Subcutaneous abdominal adipose tissue (tissue), 5 donors: ENCODE data around the gene RASGRP4.
A peak's percentile ranks its signal among the peaks of the same experiment; 100 is the strongest.
"Not testable (repeated sequence)": the region's sequence is repeated elsewhere in the genome, so short reads cannot be mapped to it uniquely, and the experiment has no call there.

Source experiments
- H3K27ac ChIP-seq: one replicate; pipeline ENCODE4 v1.7.0; 2013; ENCODE audit warnings: low read depth, mild to moderate bottlenecking, inconsistent platforms, low read length, moderate library complexity
- H3K27me3 ChIP-seq, 5 donors: one replicate each; pipeline ENCODE4 v1.7.0; 2013; ENCODE audit warnings: low read length in 5 of 5, inconsistent platforms in 1 of 5; ENCODE audit not compliant: control insufficient read depth in 5 of 5, insufficient read depth in 4 of 5
- H3K36me3 ChIP-seq, 5 donors: one replicate each; pipeline ENCODE4 v1.7.0; 2013; ENCODE audit warnings: low read length in 5 of 5; ENCODE audit not compliant: control insufficient read depth in 5 of 5, insufficient read depth in 5 of 5
- H3K4me1 ChIP-seq, 5 donors: one replicate each; pipeline ENCODE4 v1.7.0; 2013; ENCODE audit warnings: low read length in 5 of 5, mild to moderate bottlenecking in 3 of 5, moderate library complexity in 1 of 5; ENCODE audit not compliant: control insufficient read depth in 5 of 5, insufficient read depth in 5 of 5
- H3K4me3 ChIP-seq, 5 donors: one replicate each; pipeline ENCODE4 v1.7.0; 2013; ENCODE audit warnings: low read length in 5 of 5, low read depth in 1 of 5
- H3K9ac ChIP-seq, 5 donors: one replicate each; pipeline ENCODE4 v1.7.0; 2013; ENCODE audit warnings: low read length in 5 of 5, mild to moderate bottlenecking in 4 of 5, moderate library complexity in 3 of 5
- H3K9me3 ChIP-seq, 5 donors: one replicate each; pipeline ENCODE4 v1.7.0; 2013; ENCODE audit warnings: low read length in 5 of 5; ENCODE audit not compliant: control insufficient read depth in 5 of 5
- donor health status: healthy.
- donor health status: healthy.
- donor health status: healthy.
- donor health status: healthy.
- donor health status: healthy.

RASGRP4 gene

DNA sequence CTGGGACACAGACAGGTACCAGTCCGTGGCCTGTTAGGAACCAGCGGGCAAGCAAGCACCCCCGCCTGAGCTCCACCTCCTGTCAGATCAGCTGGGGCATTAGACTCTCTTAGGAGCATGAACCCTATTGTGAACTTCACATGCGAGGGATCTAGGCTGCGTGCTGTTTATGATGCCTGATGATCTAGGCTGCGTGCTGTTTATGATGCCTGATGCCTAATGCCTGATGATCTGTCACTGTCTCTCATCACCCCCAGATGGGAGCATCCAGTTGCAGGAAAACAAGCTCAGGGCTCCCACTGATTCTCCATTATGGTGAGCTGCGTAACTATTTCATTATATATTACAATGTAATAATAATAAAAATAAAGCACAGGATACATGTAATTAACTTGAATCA lies 3.6 kb downstream of the RASGRP4 start:
- Histone ChIP-seq H3K9me3 (no peaks in the 10 kb centered on the region), H3K4me1 (peaks cover 2 to 15% (median 10%) of the 10 kb centered on the region in 5 donors), H3K36me3 (peaks cover 0 to 11% (median 0%) of the 10 kb centered on the region in 5 donors), H3K27ac (no peak overlapping the region), H3K9ac (no peak overlapping the region), H3K4me3 (no peak overlapping the region), H3K27me3 (peaks cover 10 to 32% (median 25%) of the 10 kb centered on the region in 5 donors)

DNA sequence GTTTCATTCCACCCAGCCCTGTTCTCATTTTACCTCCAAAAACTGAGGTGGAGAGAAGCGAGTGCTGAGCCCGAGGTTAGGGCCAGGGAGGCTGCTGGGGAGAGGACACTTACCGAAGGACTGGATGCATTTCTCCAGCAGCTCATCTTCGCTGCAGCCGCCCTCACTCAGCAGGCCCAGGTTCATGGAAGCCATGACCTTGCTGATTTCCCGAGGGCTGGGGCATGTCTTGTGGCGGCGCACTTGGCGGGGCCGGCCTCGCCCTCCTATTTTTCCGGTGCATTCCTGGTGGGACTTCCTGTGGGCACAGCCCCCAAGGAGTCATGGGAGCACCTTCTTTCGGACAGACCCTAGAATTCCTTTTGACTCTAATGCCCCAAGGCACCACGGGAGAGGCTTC lies 4.2 kb downstream of the RASGRP4 start:
- no peak overlapping the region for H3K4me3 ChIP-seq
- no peak overlapping the region for H3K9ac ChIP-seq
- no peaks in the 10 kb centered on the region for H3K9me3 ChIP-seq
- peaks cover 10 to 38% (median 25%) of the 10 kb centered on the region in 5 donors for H3K27me3 ChIP-seq
- peaks cover 0 to 11% (median 0%) of the 10 kb centered on the region in 5 donors for H3K36me3 ChIP-seq
- H3K4me1 ChIP-seq = peaks cover 4 to 17% (median 12%) of the 10 kb centered on the region in 5 donors
- H3K27ac ChIP-seq = no peak overlapping the region

GRCh38 chr19:38420935-38421334 lies 5.1 kb downstream of the RASGRP4 start:
- Histone ChIP-seq H3K27me3 (peaks cover 9 to 39% (median 25%) of the 10 kb centered on the region in 5 donors), H3K9ac (no peak overlapping the region), H3K4me1 (peaks cover 4 to 17% (median 12%) of the 10 kb centered on the region in 5 donors), H3K4me3 (no peak overlapping the region), H3K27ac (no peak overlapping the region), H3K9me3 (no peaks in the 10 kb centered on the region), H3K36me3 (peaks cover 0 to 11% (median 0%) of the 10 kb centered on the region in 5 donors)

DNA sequence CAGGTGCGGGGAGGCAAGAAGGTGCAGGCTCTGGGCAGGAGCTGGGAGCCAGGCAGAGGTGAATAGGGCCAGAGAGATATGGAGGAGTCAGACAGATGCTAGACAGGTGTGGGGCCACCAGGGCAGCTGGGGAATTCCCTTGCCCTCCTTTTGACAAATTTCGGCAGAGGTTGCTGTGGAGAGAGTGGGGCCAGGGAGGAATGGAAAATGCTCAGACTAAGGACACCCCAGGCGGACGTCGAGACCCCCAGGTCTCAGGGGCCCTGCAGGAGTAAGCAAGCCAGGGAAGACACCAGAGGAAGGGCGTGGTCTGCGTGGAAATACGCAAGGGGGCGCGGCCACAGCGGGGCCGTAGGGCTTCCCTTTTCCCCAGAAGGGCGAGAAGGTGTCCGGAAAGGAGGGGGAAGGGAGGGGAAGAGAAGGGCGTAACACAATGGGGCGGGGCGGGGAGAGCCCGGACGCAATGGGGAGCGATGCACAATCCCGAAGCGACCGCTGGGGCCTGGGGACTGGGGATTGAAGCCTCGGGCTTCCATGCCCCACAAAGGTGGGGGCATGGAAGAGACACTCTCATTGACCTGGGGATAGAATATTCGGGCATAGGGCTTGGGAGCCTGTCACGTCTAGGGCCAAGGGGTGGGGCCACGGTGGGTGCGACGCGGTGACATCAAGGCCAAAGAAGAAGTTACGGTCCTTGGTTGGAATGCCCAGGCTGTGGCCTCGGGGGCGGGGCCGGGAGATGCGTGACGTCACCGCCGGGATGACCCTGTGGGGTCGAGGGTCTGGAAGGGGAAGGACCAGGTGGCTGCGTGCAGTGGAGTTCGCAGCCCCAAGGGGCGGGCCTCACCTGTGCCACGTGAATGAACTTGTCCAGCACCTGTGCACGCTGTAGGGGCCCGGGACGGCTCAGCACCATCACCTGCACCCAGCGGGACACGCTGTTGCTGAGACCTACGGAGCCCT lies 8.2 kb downstream of the RASGRP4 start:
- Histone ChIP-seq H3K9ac (peak overlapping the region in 2 of 5 donors; percentile 15 to 54), H3K27me3 (peaks cover 2 to 32% (median 19%) of the 10 kb centered on the region in 5 donors), H3K4me1 (peaks cover 4 to 15% (median 12%) of the 10 kb centered on the region in 5 donors), H3K9me3 (no peaks in the 10 kb centered on the region), H3K36me3 (peaks cover 0 to 11% (median 0%) of the 10 kb centered on the region in 5 donors), H3K27ac (no peak overlapping the region), H3K4me3 (peak overlapping the region; percentile 22 to 56 (median 52))

GRCh38 chr19:38417146-38417543 lies 8.9 kb downstream of the RASGRP4 start:
- H3K4me1 ChIP-seq = peaks cover 4 to 15% (median 12%) of the 10 kb centered on the region in 5 donors
- peaks cover 0 to 31% (median 19%) of the 10 kb centered on the region in 5 donors for H3K27me3 ChIP-seq
- H3K9me3 ChIP-seq = no peaks in the 10 kb centered on the region
- H3K4me3 ChIP-seq = peak overlapping the region in 1 of 5 donors; percentile 22
- no peak overlapping the region for H3K27ac ChIP-seq
- H3K9ac ChIP-seq = peak overlapping the region in 1 of 5 donors; percentile 54
- H3K36me3 ChIP-seq = peaks cover 0 to 16% (median 0%) of the 10 kb centered on the region in 5 donors

DNA sequence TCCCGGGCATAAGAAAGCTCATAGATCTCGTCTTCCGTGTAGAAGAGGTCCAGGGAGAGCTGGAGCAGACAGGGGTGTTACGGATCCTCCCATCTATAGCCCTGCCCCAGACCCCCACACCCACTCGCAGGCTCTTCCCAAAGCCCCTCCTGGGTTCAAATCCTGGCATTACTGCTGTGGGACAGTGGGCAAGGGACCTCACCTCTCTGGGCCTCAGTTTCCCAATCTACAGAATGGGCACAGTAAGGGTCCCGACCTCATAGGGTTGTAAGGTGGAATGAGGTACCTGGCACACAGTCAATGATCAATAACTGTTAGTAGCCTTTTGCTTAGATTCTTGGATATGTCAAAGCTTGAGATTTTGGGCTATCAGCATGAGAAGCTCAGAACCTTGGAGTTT lies 12.6 kb downstream of the RASGRP4 start:
- Histone ChIP-seq H3K9ac (no peak overlapping the region), H3K4me3 (no peak overlapping the region), H3K4me1 (peaks cover 4 to 14% (median 11%) of the 10 kb centered on the region in 5 donors), H3K27me3 (peaks cover 0 to 16% (median 9%) of the 10 kb centered on the region in 5 donors), H3K9me3 (no peaks in the 10 kb centered on the region), H3K27ac (no peak overlapping the region), H3K36me3 (peaks cover 0 to 24% (median 0%) of the 10 kb centered on the region in 5 donors)

DNA sequence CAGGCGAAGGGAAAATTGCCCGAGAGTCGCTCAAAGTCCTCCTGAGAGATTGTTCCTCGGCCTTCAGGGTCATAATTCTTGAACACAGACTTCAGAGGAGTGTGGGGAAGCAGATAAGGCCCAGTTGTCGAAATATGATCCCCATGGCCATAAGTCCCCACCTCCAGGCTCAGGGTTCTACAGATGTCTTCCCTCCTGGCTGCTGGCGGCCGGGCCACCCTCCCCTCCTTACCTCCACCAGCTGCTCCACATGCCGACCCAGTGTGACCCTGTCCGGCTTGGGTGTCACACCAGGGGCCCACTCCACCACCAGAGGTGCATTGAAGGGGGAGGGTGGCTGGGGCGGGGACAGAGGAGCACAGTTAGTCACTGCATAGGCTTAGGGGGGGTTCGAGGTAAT lies 13.1 kb downstream of the RASGRP4 start:
- Histone ChIP-seq H3K27me3 (peaks cover 0 to 13% (median 5%) of the 10 kb centered on the region in 5 donors), H3K9me3 (no peaks in the 10 kb centered on the region)

DNA sequence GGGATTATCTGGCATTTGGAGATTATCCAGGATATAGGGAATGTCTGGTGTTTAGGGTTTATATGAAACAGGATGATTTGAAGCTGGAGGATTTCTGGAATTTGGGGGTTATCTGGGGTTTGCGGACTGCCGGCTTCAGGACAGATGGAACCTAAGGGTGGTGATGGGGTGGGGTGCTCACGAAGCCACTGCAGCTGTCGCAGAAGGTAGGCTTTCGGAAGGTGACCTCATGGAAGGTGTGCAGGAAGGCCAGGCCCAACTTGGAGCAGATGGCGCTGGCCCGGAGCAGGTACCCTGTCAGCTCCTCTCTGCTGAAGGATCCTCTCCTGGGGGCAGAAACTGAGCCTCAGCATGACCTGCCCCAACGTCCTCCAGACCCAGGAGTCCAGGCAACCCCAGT lies 13.5 kb downstream of the RASGRP4 start:
- Histone ChIP-seq H3K9me3 (no peaks in the 10 kb centered on the region), H3K9ac (no peak overlapping the region), H3K4me3 (no peak overlapping the region), H3K36me3 (peaks cover 0 to 24% (median 0%) of the 10 kb centered on the region in 5 donors), H3K27ac (no peak overlapping the region), H3K27me3 (peaks cover 0 to 12% (median 5%) of the 10 kb centered on the region in 5 donors), H3K4me1 (peaks cover 0 to 4% (median 2%) of the 10 kb centered on the region in 5 donors)

More for the DNA sequence above, 13.1 kb downstream of the RASGRP4 start:
- H3K4me1 ChIP-seq = peaks cover 4 to 9% (median 7%) of the 10 kb centered on the region in 5 donors
- H3K27ac ChIP-seq = no peak overlapping the region
- H3K9ac ChIP-seq = no peak overlapping the region
- no peak overlapping the region for H3K4me3 ChIP-seq
- peaks cover 0 to 24% (median 0%) of the 10 kb centered on the region in 5 donors for H3K36me3 ChIP-seq

DNA sequence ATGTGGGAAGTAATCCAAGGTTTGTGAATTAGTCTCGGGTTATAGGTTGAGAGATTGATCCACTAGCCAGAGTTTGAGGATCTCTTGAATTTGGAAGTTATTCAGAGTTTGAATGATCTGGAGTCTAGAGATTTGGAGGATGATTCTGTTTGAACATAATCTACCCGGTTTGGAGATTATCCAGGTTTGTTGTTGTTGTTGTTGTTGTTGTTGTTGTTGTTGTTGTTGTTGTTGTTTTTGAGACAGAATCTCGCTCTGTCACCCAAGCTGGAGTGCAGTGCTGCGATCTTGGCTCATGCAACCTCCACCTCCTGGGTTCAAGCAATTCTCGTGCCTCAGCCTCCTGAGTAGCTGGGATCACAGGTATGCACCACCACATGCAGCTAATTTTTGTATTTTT lies 14.1 kb downstream of the RASGRP4 start:
- H3K9me3 ChIP-seq, H3K27ac ChIP-seq, H3K27me3 ChIP-seq, H3K9ac ChIP-seq, H3K4me3 ChIP-seq, H3K4me1 ChIP-seq: not testable (repeated sequence)
- peaks cover 0 to 29% (median 3%) of the 10 kb centered on the region in 5 donors for H3K36me3 ChIP-seq
